HepG2 (cell line): ENCODE measurements around the gene LOXL3. TPM values are rescaled to one million over a fixed set of nuclear protein-coding genes. Genes with fewer than 3 reads are reported as not detected.
A peak's percentile ranks its signal among the peaks of the same experiment; 100 is the strongest.

ENCODE experiments used
- ASH2L ChIP-seq: fragments of 300-600, 200-600 bp; sonication (generic); IDR thresholded peaks from 2 replicates; pipeline ENCODE4 v1.7.0; 2017; ENCODE audit warnings: low read depth, mild to moderate bottlenecking, moderate library complexity, mixed read lengths, low read length; ENCODE audit not compliant: insufficient read length
- ATF7-NPFF ChIP-seq: sonication (generic); formaldehyde crosslinking; IDR thresholded peaks from 2 replicates; pipeline ENCODE4 v1.8.1; 2023; ENCODE audit warnings: mild to moderate bottlenecking, low read depth, missing genetic modification reagents, moderate library complexity
- CENPT ChIP-seq: sonication (generic); formaldehyde crosslinking; IDR thresholded peaks from 2 replicates; pipeline ENCODE4 v1.8.0; 2022; ENCODE audit warnings: low read depth, mild to moderate bottlenecking, moderate library complexity, missing genetic modification reagents
- CHD2 ChIP-seq: IDR thresholded peaks from 2 replicates; pipeline ENCODE4 v1.6.1; 2011; ENCODE audit warnings: low read depth, low read length, improper control_type of control experiment
- FIP1L1 ChIP-seq: fragments of 200-400 bp; formaldehyde crosslinking; IDR thresholded peaks from 2 replicates; pipeline ENCODE4 v1.6.1; 2018; ENCODE audit warnings: low read depth, mild to moderate bottlenecking, low read length, moderate library complexity, borderline replicate concordance; ENCODE audit not compliant: insufficient read depth
- KDM5A ChIP-seq: fragments of 200-600 bp; sonication (generic); IDR thresholded peaks from 2 replicates; pipeline ENCODE4 v1.7.0; 2018; ENCODE audit warnings: antibody characterized with exemption, mild to moderate bottlenecking, low read length, borderline replicate concordance
- KLF13 ChIP-seq: sonication (generic); formaldehyde crosslinking; IDR thresholded peaks from 2 replicates; pipeline ENCODE4 v1.4.0; 2020; ENCODE audit warnings: mild to moderate bottlenecking, missing genetic modification reagents
- KLF6 ChIP-seq: IDR thresholded peaks from 2 replicates; pipeline ENCODE4 v1.8.0; 2016; ENCODE audit warnings: missing biosample characterization, missing genetic modification reagents
- RBAK ChIP-seq: sonication (generic); formaldehyde crosslinking; IDR thresholded peaks from 2 replicates; pipeline ENCODE4 v1.5.1; 2020; ENCODE audit warnings: mild to moderate bottlenecking, missing genetic modification reagents
- SAFB2 ChIP-seq: sonication (generic); formaldehyde crosslinking; IDR thresholded peaks from 2 replicates; pipeline ENCODE4 v1.5.1; 2020; ENCODE audit warnings: missing genetic modification reagents, low read depth, mild to moderate bottlenecking, borderline replicate concordance
- SALL2 ChIP-seq: sonication (generic); formaldehyde crosslinking; IDR thresholded peaks from 2 replicates; pipeline ENCODE4 v1.8.1; 2023; ENCODE audit warnings: mild to moderate bottlenecking, missing genetic modification reagents, inconsistent platforms
- SIN3A ChIP-seq: IDR thresholded peaks from 2 replicates; pipeline ENCODE4 v1.6.1; 2011; ENCODE audit warnings: low read depth, mild to moderate bottlenecking, control low read depth, low read length, borderline replicate concordance
- SRSF1 ChIP-seq: fragments of 200-400 bp; formaldehyde crosslinking; optimal IDR thresholded peaks from 2 replicates; pipeline ENCODE3; 2017; ENCODE audit warnings: mild to moderate bottlenecking, low read depth, low read length, moderate library complexity
- SRY ChIP-seq: sonication (generic); formaldehyde crosslinking; IDR thresholded peaks from 2 replicates; pipeline ENCODE4 v1.8.0; 2022; ENCODE audit warnings: mild to moderate bottlenecking, missing genetic modification reagents
- ZBTB42 ChIP-seq: sonication (generic); formaldehyde crosslinking; IDR thresholded peaks from 2 replicates; pipeline ENCODE4 v1.5.0; 2020; ENCODE audit warnings: mild to moderate bottlenecking, missing genetic modification reagents
- ZNF235 ChIP-seq: sonication (generic); formaldehyde crosslinking; IDR thresholded peaks from 2 replicates; pipeline ENCODE4 v1.8.1; 2023; ENCODE audit warnings: mild to moderate bottlenecking, missing genetic modification reagents, borderline replicate concordance
- ZNF333 ChIP-seq: sonication (generic); formaldehyde crosslinking; IDR thresholded peaks from 2 replicates; pipeline ENCODE4 v1.4.0; 2020; ENCODE audit warnings: mild to moderate bottlenecking, missing genetic modification reagents, borderline replicate concordance
- ZNF773 ChIP-seq: sonication (generic); formaldehyde crosslinking; IDR thresholded peaks from 2 replicates; pipeline ENCODE4 v1.4.0; 2020; ENCODE audit warnings: missing genetic modification reagents, borderline replicate concordance
- polyA plus RNA-seq, 8 experiments: library from polyadenylated mRNA; depleted of rRNA in 3 of 8; stranded (reverse) in 7 of 8; unstranded in 1 of 8; fragments of >200 nt; fragmentation: Illumina TruSeq in 4 of 8; extraction: Trizol in 4 of 8; gene quantifications; 2 replicates each; pipeline versions ENCODE4 v1.2.1 to v1.2.3, GENCODE V29; 2011 to 2016; ENCODE audit warnings: low read depth in 4 of 8, missing spikeins in 1 of 8, mixed read lengths in 1 of 8; ENCODE audit not compliant: insufficient read depth in 1 of 8
- total RNA-seq, 5 experiments: library from RNA; depleted of rRNA; stranded (reverse); fragments of >200 nt; fragmentation: Illumina TruSeq; extraction: Trizol; gene quantifications; 2 replicates each; pipeline ENCODE4 v1.2.3, GENCODE V29; 2016; ENCODE audit warnings: low read depth in 1 of 5
- TF ChIP-seq, protein P1 (sequence below): sonication (generic); formaldehyde crosslinking; IDR thresholded peaks from 2 replicates; pipeline ENCODE4 v1.5.0; 2020; ENCODE audit warnings: missing genetic modification reagents, mild to moderate bottlenecking, borderline replicate concordance
- TF ChIP-seq, protein P2 (sequence below): sonication (generic); formaldehyde crosslinking; IDR thresholded peaks from 2 replicates; pipeline ENCODE4 v1.4.0; 2020; ENCODE audit warnings: missing genetic modification reagents
- TF ChIP-seq, protein P3 (sequence below): sonication (generic); formaldehyde crosslinking; IDR thresholded peaks from 2 replicates; pipeline ENCODE4 v1.5.1; 2020; ENCODE audit warnings: missing genetic modification reagents, mild to moderate bottlenecking, borderline replicate concordance
- TF ChIP-seq, protein P4 (sequence below): IDR thresholded peaks from 2 replicates; pipeline ENCODE4 v1.6.1; 2016; ENCODE audit warnings: low read depth, control low read depth

Gene LOXL3
- total and polyA plus RNA-seq, 2 of the 13 experiments (the other 11 are each of a cell fraction or from before 2014, with no cell fraction given), result 0.55 to 6.5 TPM

DNA sequence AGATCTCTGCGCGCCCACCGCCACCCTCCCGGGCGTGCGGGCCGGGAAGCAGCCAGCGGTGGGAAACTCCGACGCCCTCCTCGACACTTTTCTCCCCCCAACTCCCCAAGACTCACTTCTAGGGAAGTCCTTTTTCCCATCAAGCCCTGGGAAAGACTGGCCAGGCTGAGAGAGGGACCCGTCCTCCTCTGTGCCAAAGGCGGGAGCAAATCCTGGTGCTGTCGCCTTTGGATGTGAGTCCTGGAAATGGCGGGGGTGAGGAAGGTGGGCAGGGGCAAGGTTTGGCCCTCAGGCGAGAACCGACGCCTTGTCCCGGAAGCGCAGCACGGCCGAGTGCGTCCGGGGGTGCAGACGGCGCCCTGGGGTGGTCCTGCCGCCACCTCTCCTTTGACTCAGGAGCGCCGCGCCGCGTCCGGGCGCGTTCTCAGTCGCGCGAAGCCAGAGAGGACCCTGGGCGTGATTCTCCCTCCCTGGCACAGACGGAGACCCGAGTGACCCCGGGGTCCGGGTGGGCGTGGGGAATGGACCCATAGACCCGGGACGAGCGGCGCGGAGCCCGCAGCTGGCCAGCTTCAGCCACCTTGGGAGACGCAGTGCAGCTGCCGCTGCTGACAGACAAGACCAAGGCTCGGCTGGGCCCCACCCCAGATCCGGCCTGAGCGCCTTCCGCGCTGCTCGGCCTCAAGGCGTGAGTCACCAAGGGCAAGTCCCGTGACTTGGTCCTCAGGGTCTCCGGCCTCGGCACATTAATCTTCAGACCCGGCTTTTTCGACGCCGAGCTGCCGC lies 50.8 kb downstream of the LOXL3 start (continued):
- 0 out of 2 replicates have a peak, but pooled peaks have one; percentile 80 for TF ChIP-seq CENPT
- TF ChIP-seq, protein P1, sequence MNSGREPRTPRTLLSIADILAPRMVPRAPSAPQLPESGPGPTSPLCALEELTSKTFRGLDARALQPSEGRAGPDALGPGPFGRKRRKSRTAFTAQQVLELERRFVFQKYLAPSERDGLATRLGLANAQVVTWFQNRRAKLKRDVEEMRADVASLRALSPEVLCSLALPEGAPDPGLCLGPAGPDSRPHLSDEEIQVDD (CRISPR knock-in tag), result no peak; the same call in 1 of the 2 replicates
- 0 out of 2 replicates have a peak, but pooled peaks have one; percentile 80 for TF ChIP-seq SAFB2 (CRISPR knock-in tag)
- TF ChIP-seq RBAK (CRISPR knock-in tag), result peak; percentile 74; the same call in 1 of the 2 replicates
- TF ChIP-seq ZNF235 (CRISPR knock-in tag), result peak; percentile 54; the same call in 1 of the 2 replicates
- TF ChIP-seq SALL2, result peak; percentile 61; the same call in 1 of the 2 replicates
- TF ChIP-seq, protein P2, sequence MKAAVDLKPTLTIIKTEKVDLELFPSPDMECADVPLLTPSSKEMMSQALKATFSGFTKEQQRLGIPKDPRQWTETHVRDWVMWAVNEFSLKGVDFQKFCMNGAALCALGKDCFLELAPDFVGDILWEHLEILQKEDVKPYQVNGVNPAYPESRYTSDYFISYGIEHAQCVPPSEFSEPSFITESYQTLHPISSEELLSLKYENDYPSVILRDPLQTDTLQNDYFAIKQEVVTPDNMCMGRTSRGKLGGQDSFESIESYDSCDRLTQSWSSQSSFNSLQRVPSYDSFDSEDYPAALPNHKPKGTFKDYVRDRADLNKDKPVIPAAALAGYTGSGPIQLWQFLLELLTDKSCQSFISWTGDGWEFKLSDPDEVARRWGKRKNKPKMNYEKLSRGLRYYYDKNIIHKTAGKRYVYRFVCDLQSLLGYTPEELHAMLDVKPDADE, result no peak; the same call in 1 of the 2 replicates
- no peak for TF ChIP-seq ATF7-NPFF (CRISPR knock-in tag)
- TF ChIP-seq SRY (CRISPR knock-in tag), result 0 out of 2 replicates have a peak, but pooled peaks have one; percentile 65
- TF ChIP-seq, protein P3, sequence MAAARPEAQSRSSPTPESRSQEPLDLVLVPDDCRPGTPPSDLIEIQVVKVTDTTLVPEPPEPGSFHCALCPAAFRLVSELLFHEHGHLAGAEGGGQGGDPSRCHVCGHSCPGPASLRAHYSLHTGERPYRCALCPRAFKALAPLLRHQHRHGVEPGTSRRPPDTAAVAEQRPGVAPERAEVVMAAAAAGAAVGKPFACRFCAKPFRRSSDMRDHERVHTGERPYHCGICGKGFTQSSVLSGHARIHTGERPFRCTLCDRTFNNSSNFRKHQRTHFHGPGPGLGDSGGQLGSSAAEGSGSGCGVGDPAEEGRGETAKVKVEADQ (CRISPR knock-in tag), result peak; percentile 61
- TF ChIP-seq KLF6 (CRISPR knock-in tag), result no peak
- peak; percentile 49 for TF ChIP-seq ASH2L
- TF ChIP-seq SRSF1, result peak; percentile 90
- no peak for TF ChIP-seq KLF13 (CRISPR knock-in tag)
- no peak for TF ChIP-seq CHD2
- TF ChIP-seq, protein P4, sequence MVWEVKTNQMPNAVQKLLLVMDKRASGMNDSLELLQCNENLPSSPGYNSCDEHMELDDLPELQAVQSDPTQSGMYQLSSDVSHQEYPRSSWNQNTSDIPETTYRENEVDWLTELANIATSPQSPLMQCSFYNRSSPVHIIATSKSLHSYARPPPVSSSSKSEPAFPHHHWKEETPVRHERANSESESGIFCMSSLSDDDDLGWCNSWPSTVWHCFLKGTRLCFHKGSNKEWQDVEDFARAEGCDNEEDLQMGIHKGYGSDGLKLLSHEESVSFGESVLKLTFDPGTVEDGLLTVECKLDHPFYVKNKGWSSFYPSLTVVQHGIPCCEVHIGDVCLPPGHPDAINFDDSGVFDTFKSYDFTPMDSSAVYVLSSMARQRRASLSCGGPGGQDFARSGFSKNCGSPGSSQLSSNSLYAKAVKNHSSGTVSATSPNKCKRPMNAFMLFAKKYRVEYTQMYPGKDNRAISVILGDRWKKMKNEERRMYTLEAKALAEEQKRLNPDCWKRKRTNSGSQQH (CRISPR knock-in tag), result peak; percentile 32; the same call in 1 of the 2 replicates
- TF ChIP-seq KDM5A, result peak; percentile 82
- TF ChIP-seq ZBTB42, result no peak
- no peak; the same call in 1 of the 2 replicates for TF ChIP-seq FIP1L1
- TF ChIP-seq SIN3A, result peak; percentile 26; the same call in 1 of the 2 replicates
- TF ChIP-seq ZNF333 (CRISPR knock-in tag), result peak; percentile 91; the same call in 1 of the 2 replicates
- peak; percentile 50; the same call in 1 of the 2 replicates for TF ChIP-seq ZNF773 (CRISPR knock-in tag)
